K562 (cell line): ENCODE data around the gene PEAR1. TPM values are rescaled to one million over a fixed set of nuclear protein-coding genes. Genes with fewer than 3 reads are reported as not detected.

Experiments used
- FOS ChIP-seq: IDR thresholded peaks from 3 replicates; pipeline ENCODE4 v1.6.1; 2011; ENCODE audit not compliant: insufficient read length; ENCODE audit errors: extremely low read depth
- HMG20B ChIP-seq: fragments of 250-450 bp; sonication (Bioruptor Pico); IDR thresholded peaks from 2 replicates; pipeline ENCODE4 v1.5.0; 2021; ENCODE audit warnings: mild to moderate bottlenecking
- HMGXB4 ChIP-seq: sonication (generic); formaldehyde crosslinking; IDR thresholded peaks from 2 replicates; pipeline ENCODE4 v1.8.1; 2023; ENCODE audit warnings: mild to moderate bottlenecking, missing genetic modification reagents
- KLF1 ChIP-seq: fragments of 450-650 bp; IDR thresholded peaks from 2 replicates; pipeline ENCODE4 v1.6.1; 2016; ENCODE audit warnings: missing genetic modification characterization, missing compliant biosample characterization
- LEF1 ChIP-seq: fragments of 450-650 bp; IDR thresholded peaks from 2 replicates; pipeline ENCODE4 v1.6.1; 2016; ENCODE audit warnings: mild to moderate bottlenecking
- NBN ChIP-seq: fragments of 450-650 bp; IDR thresholded peaks from 2 replicates; pipeline ENCODE4 v1.6.1; 2016; ENCODE audit warnings: low read depth, mild to moderate bottlenecking
- RBBP5 ChIP-seq: fragments of 200-600 bp; sonication (generic); IDR thresholded peaks from 2 replicates; pipeline ENCODE4 v1.6.1; 2012; ENCODE audit warnings: borderline replicate concordance, mild to moderate bottlenecking, low read length, control low read depth, inconsistent platforms; ENCODE audit not compliant: insufficient read depth, poor library complexity, severe bottlenecking
- RUNX1 ChIP-seq: sonication (generic); IDR thresholded peaks from 2 replicates; pipeline ENCODE4 v1.6.1; 2016; ENCODE audit warnings: antibody characterized with exemption, low read depth
- ZBTB26 ChIP-seq: fragments of 450-650 bp; formaldehyde crosslinking; IDR thresholded peaks from 2 replicates; pipeline ENCODE4 v1.4.0; 2022; ENCODE audit warnings: missing genetic modification characterization
- ZNF134 ChIP-seq: fragments of 250-450 bp; sonication (Bioruptor Pico); conservative IDR thresholded peaks from 2 replicates; pipeline ENCODE4 v1.4.0; 2020
- ZNF224 ChIP-seq: sonication (generic); formaldehyde crosslinking; IDR thresholded peaks from 2 replicates; pipeline ENCODE4 v1.8.0; 2022; ENCODE audit warnings: mild to moderate bottlenecking, missing genetic modification reagents
- ZNF311 ChIP-seq: fragments of 250-450 bp; sonication (Bioruptor Pico); IDR thresholded peaks from 2 replicates; pipeline ENCODE4 v1.4.0; 2020; ENCODE audit warnings: mild to moderate bottlenecking, moderate library complexity
- ZNF518B ChIP-seq: fragments of 250-450 bp; sonication (Bioruptor Pico); IDR thresholded peaks from 2 replicates; pipeline ENCODE4 v1.5.0; 2021; ENCODE audit warnings: mild to moderate bottlenecking, moderate library complexity
- ZNF584 ChIP-seq: fragments of 200-800 bp; sonication (Bioruptor generic); IDR thresholded peaks from 2 replicates; pipeline ENCODE4 v1.6.1; 2016; ENCODE audit warnings: low read depth, mild to moderate bottlenecking, missing genetic modification characterization, missing compliant biosample characterization
- polyA plus RNA-seq, 8 experiments: library from polyadenylated mRNA; depleted of rRNA in 4 of 8; stranded (reverse) in 5 of 8; unstranded in 3 of 8; fragments of >200 nt; fragmentation: Nextera tagmentation in 2 of 8; fragmentation: Illumina TruSeq in 1 of 8; extraction: Ambion mirVana in 2 of 8; extraction: Trizol in 1 of 8; gene quantifications; 2 replicates each; pipeline versions ENCODE4 v1.2.1 to v1.2.3, GENCODE V29; 2011 to 2014; ENCODE audit warnings: inconsistent platforms in 1 of 8, missing spikeins in 1 of 8
- total RNA-seq, 7 experiments: library from RNA; depleted of rRNA in 6 of 7; stranded (reverse); fragments of >200 nt in 6 of 7; fragmentation: Illumina TruSeq in 2 of 7; extraction: Trizol in 2 of 7; gene quantifications; 2 replicates each; pipeline versions ENCODE4 v1.2.1 to v1.2.3, GENCODE V29; 2011 to 2021; ENCODE audit warnings: low replicate concordance in 1 of 7

PEAR1 gene
- total and polyA plus RNA-seq, 9 of the 15 experiments (the other 6 are each of a cell fraction or from before 2014, with no cell fraction given) = 0.87 to 13.9 (median 6.1) TPM

GRCh38 chr1:156887734-156888133, 5.8 kb upstream of the PEAR1 start (continued):
- TF ChIP-seq HMGXB4 (CRISPR knock-in tag) (no peak), KLF1 (no peak), RUNX1 (no peak), LEF1 (no peak), HMG20B (CRISPR knock-in tag) (no peak), FOS (no peak), ZBTB26 (CRISPR knock-in tag) (no peak), ZNF224 (CRISPR knock-in tag) (no peak), NBN (no peak), RBBP5 (no peak), ZNF518B (no peak), ZNF311 (no peak), ZNF584 (CRISPR knock-in tag) (no peak), ZNF134 (CRISPR knock-in tag) (no peak)
